Measurements from ENCODE around the gene CNFN.

Gene CNFN

DNA sequence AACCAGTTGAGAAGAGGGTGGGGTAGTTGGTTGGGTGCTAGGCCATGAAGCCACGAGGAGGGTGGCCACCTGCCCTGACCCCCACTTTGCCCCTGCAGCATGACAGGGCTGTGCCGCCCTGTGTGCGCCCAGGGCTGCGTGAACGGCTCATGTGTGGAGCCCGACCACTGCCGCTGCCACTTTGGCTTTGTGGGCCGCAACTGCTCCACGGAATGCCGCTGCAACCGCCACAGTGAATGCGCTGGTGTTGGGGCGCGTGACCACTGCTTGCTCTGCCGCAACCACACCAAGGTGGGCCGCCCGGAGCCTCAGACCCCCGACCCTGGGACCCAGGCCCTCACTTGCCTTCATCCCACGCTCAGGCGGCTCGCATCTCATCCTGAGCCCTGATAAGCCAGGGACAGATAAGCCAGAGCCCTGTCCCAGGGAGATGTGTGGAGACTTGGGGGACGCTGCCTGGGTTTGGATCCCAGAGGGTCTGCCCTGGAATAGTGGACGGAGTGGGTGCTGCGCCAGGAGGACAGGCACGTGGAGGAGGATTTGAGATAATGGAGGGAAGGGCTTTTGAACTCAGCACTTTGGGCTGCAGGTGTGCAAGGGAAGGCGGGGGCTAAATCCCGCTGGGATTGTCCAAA is 20.5 kb downstream of the CNFN start:
- Histone ChIP-seq H3K4me1 (ENCODE audit: control insufficient read depth, low read depth, low read length) (no peaks in the 10 kb centered on the region), H3K9ac (ENCODE audit: low read length) (no peak overlapping the region), H3K18ac (ENCODE audit: low read length) (no peak overlapping the region), H3K23ac (ENCODE audit: low read length) (no peak overlapping the region), H3K56ac (ENCODE audit: low read length) (no peak overlapping the region), H3K36me3 (ENCODE audit: control insufficient read depth, insufficient read depth, low read length) (no peaks in the 10 kb centered on the region), H4K8ac (ENCODE audit: low read depth, low read length) (no peak overlapping the region), H3K79me1 (ENCODE audit: low read length) (no peaks in the 10 kb centered on the region), H3K27ac (ENCODE audit: low read depth, low read length) (no peak overlapping the region), H3K79me2 (ENCODE audit: control insufficient read depth, insufficient read depth, low read length) (no peaks in the 10 kb centered on the region), H4K5ac (ENCODE audit: low read length) (no peak overlapping the region), H3K4me2 (ENCODE audit: low read length) (no peak overlapping the region), H2BK120ac (ENCODE audit: low read depth, low read length) (no peak overlapping the region), H2AK5ac (ENCODE audit: low read length) (no peak overlapping the region), H3K4me3 (ENCODE audit: low read length) (no peak overlapping the region), H3K4ac (ENCODE audit: low read depth, low read length) (no peak overlapping the region), H2BK5ac (ENCODE audit: low read length) (no peak overlapping the region), H2BK15ac (replicated peaks; ENCODE audit: low read depth) (no peak overlapping the region), H3K27me3 (ENCODE audit: insufficient read depth, low read length, poor library complexity) (no peaks in the 10 kb centered on the region)
- DNase-seq: no peak
- WGBS (ENCODE audit: extremely low coverage, insufficient coverage, low lambda C conversion rate): no CpG with 5 or more reads among the region's 27 CpGs

DNA sequence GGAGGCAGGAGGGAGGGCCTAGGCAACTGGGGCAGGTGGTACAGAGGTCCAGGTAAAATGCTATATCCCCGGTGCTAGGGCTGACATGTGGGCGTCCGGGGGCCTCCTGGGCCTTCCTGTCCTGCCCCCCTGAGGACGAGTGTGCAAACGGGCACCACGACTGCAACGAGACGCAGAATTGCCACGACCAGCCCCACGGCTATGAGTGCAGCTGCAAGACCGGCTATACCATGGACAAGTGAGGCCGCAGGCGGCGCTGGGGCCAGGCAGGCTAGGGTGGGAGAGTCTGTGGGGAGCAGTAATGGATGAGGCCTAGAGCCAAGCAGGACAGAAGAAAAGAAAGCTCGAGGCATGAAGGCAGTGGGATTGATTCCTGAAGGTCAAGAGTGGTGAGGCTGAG is 21.3 kb downstream of the CNFN start:
- no peak overlapping the region for H4K8ac ChIP-seq (ENCODE audit: low read depth, low read length)
- no CpG with 5 or more reads among the region's 15 CpGs for WGBS (ENCODE audit: extremely low coverage, insufficient coverage, low lambda C conversion rate)

DNA sequence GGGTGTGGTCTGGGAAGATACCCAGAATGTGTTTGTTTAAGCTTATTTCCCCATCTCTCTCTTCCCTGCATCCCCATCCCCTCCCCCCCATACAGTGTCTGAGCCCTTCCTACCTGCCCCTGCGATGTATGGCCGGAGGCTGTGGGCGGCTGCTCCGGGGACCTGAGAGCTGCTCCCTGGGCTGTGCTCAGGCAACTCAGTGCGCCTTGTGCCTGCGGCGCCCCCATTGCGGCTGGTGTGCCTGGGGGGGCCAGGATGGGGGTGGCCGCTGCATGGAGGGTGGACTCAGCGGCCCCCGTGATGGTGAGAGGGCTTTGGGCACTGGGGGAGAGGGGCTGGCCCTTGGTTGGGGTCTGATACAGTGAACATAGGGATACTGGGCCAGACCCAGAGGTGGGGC is 21.7 kb downstream of the CNFN start:
- DNase-seq: no peak
- H3K23ac ChIP-seq (ENCODE audit: low read length): no peak overlapping the region

More for the DNA sequence above, 21.3 kb downstream of the CNFN start:
- no peaks in the 10 kb centered on the region for H3K79me2 ChIP-seq (ENCODE audit: control insufficient read depth, insufficient read depth, low read length)
- no peak overlapping the region for H3K23ac ChIP-seq (ENCODE audit: low read length)
- no peak overlapping the region for H3K4me3 ChIP-seq (ENCODE audit: low read length)
- no peak overlapping the region for H3K18ac ChIP-seq (ENCODE audit: low read length)
- H3K36me3 ChIP-seq (ENCODE audit: control insufficient read depth, insufficient read depth, low read length): peaks cover 6% of the 10 kb centered on the region
- H3K9ac ChIP-seq (ENCODE audit: low read length): no peak overlapping the region
- no peak overlapping the region for H4K5ac ChIP-seq (ENCODE audit: low read length)
- no peak overlapping the region for H3K56ac ChIP-seq (ENCODE audit: low read length)
- no peak overlapping the region for H3K27ac ChIP-seq (ENCODE audit: low read depth, low read length)
- no peak for DNase-seq
- no peak overlapping the region for H3K4me2 ChIP-seq (ENCODE audit: low read length)
- no peak overlapping the region for H3K4ac ChIP-seq (ENCODE audit: low read depth, low read length)
- no peaks in the 10 kb centered on the region for H3K4me1 ChIP-seq (ENCODE audit: control insufficient read depth, low read depth, low read length)
- no peak overlapping the region for H2BK5ac ChIP-seq (ENCODE audit: low read length)
- H3K27me3 ChIP-seq (ENCODE audit: insufficient read depth, low read length, poor library complexity): no peaks in the 10 kb centered on the region
- no peak overlapping the region for H2BK15ac ChIP-seq (replicated peaks; ENCODE audit: low read depth)
- H2BK120ac ChIP-seq (ENCODE audit: low read depth, low read length): no peak overlapping the region
- no peak overlapping the region for H2AK5ac ChIP-seq (ENCODE audit: low read length)
- no peaks in the 10 kb centered on the region for H3K79me1 ChIP-seq (ENCODE audit: low read length)

DNA sequence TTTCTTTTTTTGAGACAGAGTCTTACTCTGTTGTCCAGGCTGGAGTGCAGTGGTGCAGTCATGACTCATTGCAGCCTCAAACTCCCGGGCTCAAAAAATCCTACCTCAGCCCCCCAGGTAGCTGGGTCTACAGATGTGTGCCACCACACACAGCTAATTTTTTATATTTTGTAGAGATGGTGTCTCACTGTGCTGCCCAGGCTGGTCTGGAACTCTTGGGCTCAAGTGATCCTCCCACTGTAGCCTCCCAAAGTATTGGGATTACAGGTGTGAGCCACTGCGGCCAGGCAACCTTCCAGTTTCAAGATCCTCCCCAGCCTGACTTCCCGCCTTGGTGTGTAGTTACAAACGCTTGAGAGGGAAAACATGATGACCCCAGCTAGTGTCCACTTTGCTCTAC is 22.2 kb downstream of the CNFN start:
- WGBS (ENCODE audit: extremely low coverage, insufficient coverage, low lambda C conversion rate): no CpG with 5 or more reads among the region's 4 CpGs
- no peaks in the 10 kb centered on the region for H3K79me2 ChIP-seq (ENCODE audit: control insufficient read depth, insufficient read depth, low read length)
- H3K79me1 ChIP-seq (ENCODE audit: low read length): no peaks in the 10 kb centered on the region
- no peak for DNase-seq
- H2BK15ac ChIP-seq (replicated peaks; ENCODE audit: low read depth): no peak overlapping the region
- no peaks in the 10 kb centered on the region for H3K4me1 ChIP-seq (ENCODE audit: control insufficient read depth, low read depth, low read length)
- H4K5ac ChIP-seq (ENCODE audit: low read length): no peak overlapping the region
- H3K23ac ChIP-seq (ENCODE audit: low read length): no peak overlapping the region
- no peak overlapping the region for H2BK5ac ChIP-seq (ENCODE audit: low read length)
- no peak overlapping the region for H3K27ac ChIP-seq (ENCODE audit: low read depth, low read length)
- H4K8ac ChIP-seq (ENCODE audit: low read depth, low read length): no peak overlapping the region
- H3K27me3 ChIP-seq (ENCODE audit: insufficient read depth, low read length, poor library complexity): no peaks in the 10 kb centered on the region
- no peak overlapping the region for H3K18ac ChIP-seq (ENCODE audit: low read length)
- H3K56ac ChIP-seq (ENCODE audit: low read length): no peak overlapping the region
- H3K36me3 ChIP-seq (ENCODE audit: control insufficient read depth, insufficient read depth, low read length): peaks cover 6% of the 10 kb centered on the region
- no peak overlapping the region for H3K4ac ChIP-seq (ENCODE audit: low read depth, low read length)
- H3K9ac ChIP-seq (ENCODE audit: low read length): no peak overlapping the region
- no peak overlapping the region for H2BK120ac ChIP-seq (ENCODE audit: low read depth, low read length)
- no peak overlapping the region for H3K4me3 ChIP-seq (ENCODE audit: low read length)
- H3K4me2 ChIP-seq (ENCODE audit: low read length): no peak overlapping the region
- H2AK5ac ChIP-seq (ENCODE audit: low read length): no peak overlapping the region

More for the DNA sequence above, 21.7 kb downstream of the CNFN start:
- H3K27me3 ChIP-seq (ENCODE audit: insufficient read depth, low read length, poor library complexity): no peaks in the 10 kb centered on the region
- H3K4me2 ChIP-seq (ENCODE audit: low read length): no peak overlapping the region
- H2BK120ac ChIP-seq (ENCODE audit: low read depth, low read length): no peak overlapping the region
- H3K56ac ChIP-seq (ENCODE audit: low read length): no peak overlapping the region
- no CpG with 5 or more reads among the region's 11 CpGs for WGBS (ENCODE audit: extremely low coverage, insufficient coverage, low lambda C conversion rate)
- no peak overlapping the region for H4K5ac ChIP-seq (ENCODE audit: low read length)
- H4K8ac ChIP-seq (ENCODE audit: low read depth, low read length): no peak overlapping the region
- no peak overlapping the region for H3K4ac ChIP-seq (ENCODE audit: low read depth, low read length)
- no peaks in the 10 kb centered on the region for H3K79me1 ChIP-seq (ENCODE audit: low read length)
- no peaks in the 10 kb centered on the region for H3K4me1 ChIP-seq (ENCODE audit: control insufficient read depth, low read depth, low read length)
- H3K9ac ChIP-seq (ENCODE audit: low read length): no peak overlapping the region
- no peak overlapping the region for H3K18ac ChIP-seq (ENCODE audit: low read length)
- no peak overlapping the region for H3K27ac ChIP-seq (ENCODE audit: low read depth, low read length)
- peaks cover 6% of the 10 kb centered on the region for H3K36me3 ChIP-seq (ENCODE audit: control insufficient read depth, insufficient read depth, low read length)
- H2BK15ac ChIP-seq (replicated peaks; ENCODE audit: low read depth): no peak overlapping the region
- no peak overlapping the region for H3K4me3 ChIP-seq (ENCODE audit: low read length)
- H3K79me2 ChIP-seq (ENCODE audit: control insufficient read depth, insufficient read depth, low read length): no peaks in the 10 kb centered on the region
- no peak overlapping the region for H2BK5ac ChIP-seq (ENCODE audit: low read length)
- no peak overlapping the region for H2AK5ac ChIP-seq (ENCODE audit: low read length)

DNA sequence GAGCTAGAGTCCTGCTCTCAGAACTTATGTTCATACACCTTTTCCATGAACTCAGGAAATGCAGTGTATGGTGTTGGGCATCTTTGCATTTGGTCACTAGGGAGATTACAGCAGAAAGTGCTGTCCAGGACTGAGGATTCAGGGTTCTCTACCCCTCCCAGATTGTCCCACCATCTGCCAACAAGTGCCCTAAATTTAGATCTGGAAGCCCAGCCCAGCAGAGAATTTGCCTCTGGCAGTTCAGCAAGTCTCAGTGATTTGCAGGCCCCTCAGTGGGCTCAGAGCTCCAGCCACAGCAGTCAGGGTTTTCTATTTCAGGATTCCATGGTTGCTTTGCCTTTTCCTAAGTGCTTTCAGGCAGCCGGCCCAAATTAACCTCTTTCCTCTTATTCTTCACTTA is 23.4 kb downstream of the CNFN start:
- H3K27me3 ChIP-seq (ENCODE audit: insufficient read depth, low read length, poor library complexity): no peaks in the 10 kb centered on the region

More for the DNA sequence above, 23.4 kb downstream of the CNFN start:
- no peak overlapping the region for H2BK5ac ChIP-seq (ENCODE audit: low read length)
- no peak overlapping the region for H4K5ac ChIP-seq (ENCODE audit: low read length)
- DNase-seq: no peak
- H2BK15ac ChIP-seq (replicated peaks; ENCODE audit: low read depth): no peak overlapping the region
- no peak overlapping the region for H3K23ac ChIP-seq (ENCODE audit: low read length)
- no peak overlapping the region for H3K4me3 ChIP-seq (ENCODE audit: low read length)
- no peak overlapping the region for H3K18ac ChIP-seq (ENCODE audit: low read length)
- H3K9ac ChIP-seq (ENCODE audit: low read length): no peak overlapping the region
- WGBS (ENCODE audit: extremely low coverage, insufficient coverage, low lambda C conversion rate): no CpG with 5 or more reads among the region's 1 CpG
- H3K27ac ChIP-seq (ENCODE audit: low read depth, low read length): no peak overlapping the region
- H4K8ac ChIP-seq (ENCODE audit: low read depth, low read length): no peak overlapping the region
- no peak overlapping the region for H2BK120ac ChIP-seq (ENCODE audit: low read depth, low read length)
- H3K36me3 ChIP-seq (ENCODE audit: control insufficient read depth, insufficient read depth, low read length): peaks cover 6% of the 10 kb centered on the region
- H3K56ac ChIP-seq (ENCODE audit: low read length): no peak overlapping the region
- H3K4ac ChIP-seq (ENCODE audit: low read depth, low read length): no peak overlapping the region
- no peaks in the 10 kb centered on the region for H3K79me2 ChIP-seq (ENCODE audit: control insufficient read depth, insufficient read depth, low read length)
- H3K4me2 ChIP-seq (ENCODE audit: low read length): no peak overlapping the region
- no peaks in the 10 kb centered on the region for H3K79me1 ChIP-seq (ENCODE audit: low read length)
- H3K4me1 ChIP-seq (ENCODE audit: control insufficient read depth, low read depth, low read length): no peaks in the 10 kb centered on the region
- H2AK5ac ChIP-seq (ENCODE audit: low read length): no peak overlapping the region
